ENCODE results near the gene AP1S2.

DNA sequence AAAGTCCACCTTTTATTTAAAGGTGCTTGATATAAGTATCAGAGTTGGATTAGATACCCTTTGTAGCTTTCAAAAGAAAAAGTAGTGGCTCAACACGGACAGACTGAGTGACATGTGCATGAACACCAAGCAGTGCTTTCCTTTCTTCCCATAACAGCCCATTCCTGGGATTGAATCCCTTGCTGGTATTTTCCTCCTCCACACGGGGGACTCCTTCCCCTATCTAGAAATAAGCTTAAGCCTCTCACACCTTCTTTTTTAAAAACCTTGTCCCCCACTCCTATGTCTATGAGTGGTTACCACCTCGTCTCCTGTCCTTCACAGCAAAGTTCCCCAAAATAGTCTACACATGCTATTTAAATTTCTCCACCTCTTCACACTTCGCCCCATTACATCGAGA lies 5.1 kb downstream of the AP1S2 start:
- no peak for TF ChIP-seq POLR2A (IDR thresholded peaks at IDR 0.05)
- no peak for TF ChIP-seq POLR2AphosphoS5 (IDR thresholded peaks at IDR 0.05; ENCODE audit: insufficient read depth in 1 of 2, low read depth in 1 of 2)
- TF ChIP-seq, protein P1, sequence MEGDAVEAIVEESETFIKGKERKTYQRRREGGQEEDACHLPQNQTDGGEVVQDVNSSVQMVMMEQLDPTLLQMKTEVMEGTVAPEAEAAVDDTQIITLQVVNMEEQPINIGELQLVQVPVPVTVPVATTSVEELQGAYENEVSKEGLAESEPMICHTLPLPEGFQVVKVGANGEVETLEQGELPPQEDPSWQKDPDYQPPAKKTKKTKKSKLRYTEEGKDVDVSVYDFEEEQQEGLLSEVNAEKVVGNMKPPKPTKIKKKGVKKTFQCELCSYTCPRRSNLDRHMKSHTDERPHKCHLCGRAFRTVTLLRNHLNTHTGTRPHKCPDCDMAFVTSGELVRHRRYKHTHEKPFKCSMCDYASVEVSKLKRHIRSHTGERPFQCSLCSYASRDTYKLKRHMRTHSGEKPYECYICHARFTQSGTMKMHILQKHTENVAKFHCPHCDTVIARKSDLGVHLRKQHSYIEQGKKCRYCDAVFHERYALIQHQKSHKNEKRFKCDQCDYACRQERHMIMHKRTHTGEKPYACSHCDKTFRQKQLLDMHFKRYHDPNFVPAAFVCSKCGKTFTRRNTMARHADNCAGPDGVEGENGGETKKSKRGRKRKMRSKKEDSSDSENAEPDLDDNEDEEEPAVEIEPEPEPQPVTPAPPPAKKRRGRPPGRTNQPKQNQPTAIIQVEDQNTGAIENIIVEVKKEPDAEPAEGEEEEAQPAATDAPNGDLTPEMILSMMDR (IDR thresholded peaks at IDR 0.05) = no peak

Measured in vagina (tissue), 2 donors.